Muscle of back (tissue), 11 donors: ENCODE data around the gene PLA2G5. TPM values are rescaled to one million over a fixed set of nuclear protein-coding genes. Genes with fewer than 3 reads are reported as not detected.

Experiments used
- DNase-seq, 3 donors: peaks; one replicate each; pipeline versions ENCODE4 v3.0.0 to v3.0.0-alpha.2; 2013
- polyA plus RNA-seq, 10 donors: library from polyadenylated mRNA; unstranded; fragments of 120-200 nt; gene quantifications; one replicate each; pipeline ENCODE4 v1.2.1, GENCODE V29; 2013; ENCODE audit not compliant: insufficient read length in 10 of 10

PLA2G5 gene
- polyA plus RNA-seq, 10 donors: 0.17 to 0.62 (median 0.30) TPM; not detected in 2

DNA sequence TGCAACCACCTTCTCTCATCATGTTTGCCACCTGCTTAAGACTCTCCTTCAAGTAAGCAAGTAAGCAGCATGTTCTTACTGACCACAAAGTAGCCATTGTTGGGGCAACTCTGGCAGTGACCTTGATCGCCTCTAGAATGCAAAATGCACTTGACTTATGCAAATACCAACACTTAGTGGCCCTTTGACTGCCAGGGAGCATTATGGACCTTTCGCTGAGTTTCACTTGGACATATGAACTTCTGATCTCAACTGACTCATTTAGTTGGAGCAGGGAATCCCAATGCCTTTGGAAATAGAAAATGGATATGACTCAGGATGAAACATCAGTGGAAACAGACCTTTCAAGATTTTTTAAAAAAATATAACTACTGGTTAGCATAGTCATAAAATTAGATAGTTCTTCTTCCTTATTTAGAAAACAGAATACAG is 6.1 kb upstream of the PLA2G5 start:
- peak in 1 of 3 donors; percentile 64 for DNase-seq

GRCh38 chr1:20068722-20069121 is 1.3 kb upstream of the PLA2G5 start:
- no peak for DNase-seq

- DNase-seq: no peak
Measured at GRCh38 chr1:20070357-20070756, 363 bp downstream of the PLA2G5 start.

- DNase-seq: no peak
Measured at GRCh38 chr1:20071416-20071815, 1.4 kb downstream of the PLA2G5 start.

GRCh38 chr1:20072771-20073170 is 2.8 kb downstream of the PLA2G5 start:
- no peak for DNase-seq

GRCh38 chr1:20073256-20073655 is 3.3 kb downstream of the PLA2G5 start:
- no peak for DNase-seq

DNA sequence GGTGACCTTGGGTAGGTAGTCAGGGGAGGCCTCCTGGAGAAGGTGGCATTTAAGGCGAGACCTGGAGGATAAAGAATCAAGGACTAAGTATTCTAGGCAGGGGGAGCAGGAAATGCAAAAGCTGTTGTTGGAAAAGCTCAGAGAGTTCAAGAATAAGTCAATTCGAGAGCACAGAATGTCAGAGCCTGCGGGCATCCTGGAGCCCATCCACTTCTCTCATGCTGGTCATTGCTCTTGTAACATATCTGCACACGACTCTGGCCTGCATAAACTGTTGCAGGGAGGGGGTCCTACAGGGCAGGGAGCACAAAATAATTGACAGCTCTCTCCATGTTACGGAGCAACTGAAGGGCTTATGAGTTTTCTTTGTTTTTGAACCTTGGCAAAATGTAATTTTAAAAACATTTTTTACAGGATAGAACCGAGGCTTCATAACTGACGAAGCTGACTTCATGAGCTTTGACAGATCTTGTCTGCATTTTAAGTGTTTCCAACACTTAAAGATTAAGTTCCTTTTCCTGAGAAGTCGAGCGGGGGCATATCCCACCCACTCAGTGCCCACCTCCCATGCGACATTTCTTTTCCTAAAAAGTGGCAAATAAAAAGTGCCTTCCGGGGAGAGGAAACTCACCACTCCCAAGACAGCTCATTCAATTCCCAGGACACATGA is 4.2 kb downstream of the PLA2G5 start:
- DNase-seq: no peak

DNA sequence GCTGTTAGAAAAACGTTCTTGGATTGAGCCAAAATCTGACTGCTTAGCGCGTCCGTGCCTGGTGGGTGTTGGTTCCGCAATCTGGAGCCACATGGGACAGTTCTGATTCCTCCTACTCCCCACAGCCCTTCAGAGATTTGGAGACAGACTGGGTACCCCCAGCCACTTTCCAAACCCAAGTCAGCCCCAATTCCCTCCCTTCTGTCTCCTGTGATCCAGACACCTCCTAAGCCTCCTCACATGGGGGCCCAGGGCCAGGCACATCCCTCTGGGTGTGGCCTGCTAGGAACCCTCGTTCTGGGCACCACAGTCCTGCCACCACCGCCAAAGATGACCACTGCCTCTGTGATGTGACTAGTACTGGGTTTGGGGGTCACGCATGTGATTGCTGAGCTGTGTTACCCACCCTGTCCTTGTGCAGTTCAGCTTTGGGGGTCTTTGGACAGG is 4.8 kb downstream of the PLA2G5 start:
- DNase-seq: no peak

DNA sequence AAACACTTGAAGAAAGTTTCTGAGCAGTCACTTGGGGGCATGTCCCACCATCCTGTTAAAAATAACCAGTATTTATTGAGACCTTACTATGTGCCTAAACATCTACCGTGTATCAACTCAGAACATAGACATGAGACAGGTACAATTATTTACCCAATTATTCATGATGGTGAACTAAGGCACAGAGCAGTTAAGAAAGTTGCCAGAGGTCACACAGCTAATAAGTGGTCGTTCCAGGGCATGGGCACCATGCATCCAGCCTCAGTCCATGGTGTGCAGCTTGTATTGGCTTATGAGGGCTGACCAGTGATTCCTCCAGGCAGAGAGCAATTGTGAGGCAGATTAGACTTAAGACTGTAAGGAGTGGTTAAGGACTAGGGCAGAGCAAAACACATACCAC is 5.4 kb downstream of the PLA2G5 start:
- no peak for DNase-seq

GRCh38 chr1:20076223-20076622 is 6.2 kb downstream of the PLA2G5 start:
- no peak for DNase-seq

GRCh38 chr1:20076710-20077461 is 6.9 kb downstream of the PLA2G5 start:
- DNase-seq: no peak

GRCh38 chr1:20078171-20078651 is 8.2 kb downstream of the PLA2G5 start:
- no peak for DNase-seq

GRCh38 chr1:20078711-20079110 is 8.7 kb downstream of the PLA2G5 start:
- DNase-seq: no peak

- DNase-seq: no peak
Measured at GRCh38 chr1:20079661-20080305, 9.8 kb downstream of the PLA2G5 start.

DNA sequence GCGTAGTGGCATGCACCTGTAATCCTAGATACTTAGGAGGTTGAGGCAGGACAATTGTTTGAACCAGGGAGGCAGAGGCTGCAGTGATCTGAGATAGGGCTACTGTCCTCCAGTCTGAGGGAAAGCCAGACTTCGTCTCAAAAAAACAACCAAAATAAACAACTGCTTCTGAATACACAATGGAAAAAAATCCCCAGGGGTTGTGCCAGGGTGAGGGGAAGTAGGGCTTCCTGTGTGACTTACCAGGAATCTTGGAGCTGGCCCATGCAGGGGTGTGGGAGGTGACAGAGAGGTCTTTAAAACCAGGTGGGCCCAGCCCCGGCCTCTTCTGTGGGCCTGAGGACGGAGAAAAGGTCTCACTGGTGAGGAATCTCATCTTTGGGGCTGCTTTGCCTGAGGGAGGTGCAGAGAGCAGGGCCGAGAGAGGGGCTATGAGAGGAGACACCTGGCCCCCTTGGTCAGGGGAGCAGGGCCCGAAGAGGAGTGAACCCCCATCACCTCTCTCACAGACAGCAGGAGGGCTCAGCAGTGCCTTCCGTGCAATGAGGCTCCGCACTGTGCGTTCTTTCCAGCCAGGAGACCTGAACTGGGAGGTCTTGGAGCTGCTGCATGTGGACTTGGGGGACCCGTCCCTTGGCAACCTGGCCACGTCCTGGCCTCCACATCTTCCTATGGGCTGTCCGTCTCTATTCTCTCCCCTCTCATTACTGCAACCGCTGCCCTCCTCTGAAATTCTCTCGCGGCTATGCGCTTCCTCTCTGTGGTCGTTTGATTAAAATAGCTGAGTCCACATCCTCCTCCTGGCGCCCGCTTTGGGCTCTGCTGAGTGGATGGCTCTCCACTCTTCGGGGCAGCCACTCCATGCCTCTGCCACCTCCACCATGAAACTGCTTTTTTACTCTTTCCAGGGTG is 10.7 kb downstream of the PLA2G5 start:
- DNase-seq: no peak

DNA sequence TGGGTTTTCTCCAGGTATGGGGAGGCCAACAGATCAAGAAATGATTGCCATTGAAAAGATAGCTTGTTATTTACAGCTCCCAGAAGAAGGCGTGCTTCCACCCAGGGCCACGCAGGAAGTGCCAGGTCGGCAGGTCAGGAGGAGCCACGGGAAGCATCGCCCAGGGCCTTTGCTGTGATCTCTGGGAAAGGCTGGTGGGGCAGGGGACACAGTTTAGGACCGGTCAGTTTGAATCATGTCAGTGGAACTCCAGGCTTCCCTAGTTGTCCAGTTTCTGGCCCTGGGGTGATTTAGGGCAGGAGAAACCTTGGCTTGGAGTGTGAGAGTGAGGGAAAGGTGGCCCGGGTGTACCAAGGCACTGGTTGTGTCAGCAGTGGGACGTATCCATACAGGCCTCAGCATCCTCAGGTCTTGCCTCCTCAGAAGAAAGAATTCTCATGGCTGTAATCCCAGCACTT is 11.4 kb downstream of the PLA2G5 start:
- DNase-seq: no peak

GRCh38 chr1:20082772-20083171 is 12.8 kb downstream of the PLA2G5 start:
- no peak for DNase-seq

- DNase-seq: no peak
Measured at GRCh38 chr1:20083178-20083944, 13.4 kb downstream of the PLA2G5 start.

- DNase-seq: no peak
Measured at GRCh38 chr1:20086800-20087199, 16.8 kb downstream of the PLA2G5 start.

DNA sequence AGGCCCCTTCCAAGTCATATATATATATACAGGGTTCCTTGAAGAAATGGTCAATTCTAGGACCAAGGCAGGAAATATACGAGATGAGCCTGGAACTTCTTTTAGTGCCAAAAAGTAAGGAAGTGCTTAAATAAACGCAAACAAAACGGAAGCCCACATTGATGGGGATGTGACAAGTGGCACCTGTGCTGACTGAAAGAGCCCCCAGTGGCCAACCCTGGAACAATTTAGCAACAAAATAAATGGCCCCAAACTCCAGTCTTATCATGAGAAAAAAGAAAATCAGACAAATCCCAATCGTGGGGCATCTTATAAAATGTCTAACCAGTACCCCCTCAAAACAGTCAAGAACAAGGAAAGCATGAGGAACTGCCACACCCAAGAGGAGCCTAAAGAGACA is 17.7 kb downstream of the PLA2G5 start:
- no peak for DNase-seq
